ENCODE measurements around the gene LRRC26.
A peak's percentile ranks its signal among the peaks of the same experiment; 100 is the strongest.
"Not testable (repeated sequence)": the region's sequence is repeated elsewhere in the genome, so short reads cannot be mapped to it uniquely, and the experiment has no call there.

LRRC26 gene

DNA sequence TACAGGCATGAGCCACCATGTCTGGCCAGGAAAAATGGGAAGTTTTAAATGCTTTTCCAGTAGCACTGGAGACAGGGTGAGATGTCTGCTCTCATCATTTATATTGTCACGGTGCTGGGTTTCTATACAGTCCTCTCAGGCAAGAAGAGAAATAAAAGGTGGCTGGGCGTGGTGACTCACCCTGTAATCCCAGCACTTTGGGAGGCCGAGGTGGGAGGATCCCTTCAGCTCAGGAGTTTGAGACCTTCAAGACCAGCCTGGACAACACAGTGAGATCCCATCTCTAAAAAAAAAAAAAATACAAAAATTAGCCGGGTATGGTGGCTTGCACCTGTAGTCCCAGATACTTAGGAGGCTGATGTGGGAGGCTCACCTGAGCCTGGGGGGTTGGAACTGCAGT, 35.7 kb downstream of the LRRC26 start:
- no peak for DNase-seq

DNA sequence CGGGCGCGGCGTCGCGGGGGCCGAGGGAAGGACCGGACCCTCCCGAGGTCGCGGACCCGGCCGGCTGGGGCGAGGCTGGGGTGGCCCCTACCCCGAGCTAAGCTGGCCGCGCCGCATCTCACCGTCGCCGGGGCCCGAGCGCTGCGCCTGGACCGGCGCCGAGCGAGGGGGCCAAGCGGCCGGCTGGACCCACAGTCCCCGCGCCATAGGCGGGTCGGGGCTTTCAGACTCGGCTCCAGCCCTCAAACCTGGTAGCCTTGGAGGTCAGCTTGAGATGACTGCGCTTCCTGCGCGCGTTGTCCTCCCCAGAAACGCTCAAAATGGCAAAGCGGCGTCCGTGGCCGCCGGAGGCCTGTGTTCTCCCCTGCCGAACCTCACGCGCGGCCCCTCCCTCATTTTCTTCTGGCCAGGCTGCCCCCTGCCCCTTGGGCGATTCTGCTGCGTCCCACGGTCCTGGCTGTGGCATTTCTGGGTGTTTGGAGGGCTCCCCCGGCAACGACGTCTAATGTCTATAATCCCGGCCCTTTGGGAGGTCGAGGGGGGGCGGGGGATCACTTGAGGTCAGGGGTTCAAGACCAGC, 39.6 kb downstream of the LRRC26 start:
- no peak for DNase-seq

DNA sequence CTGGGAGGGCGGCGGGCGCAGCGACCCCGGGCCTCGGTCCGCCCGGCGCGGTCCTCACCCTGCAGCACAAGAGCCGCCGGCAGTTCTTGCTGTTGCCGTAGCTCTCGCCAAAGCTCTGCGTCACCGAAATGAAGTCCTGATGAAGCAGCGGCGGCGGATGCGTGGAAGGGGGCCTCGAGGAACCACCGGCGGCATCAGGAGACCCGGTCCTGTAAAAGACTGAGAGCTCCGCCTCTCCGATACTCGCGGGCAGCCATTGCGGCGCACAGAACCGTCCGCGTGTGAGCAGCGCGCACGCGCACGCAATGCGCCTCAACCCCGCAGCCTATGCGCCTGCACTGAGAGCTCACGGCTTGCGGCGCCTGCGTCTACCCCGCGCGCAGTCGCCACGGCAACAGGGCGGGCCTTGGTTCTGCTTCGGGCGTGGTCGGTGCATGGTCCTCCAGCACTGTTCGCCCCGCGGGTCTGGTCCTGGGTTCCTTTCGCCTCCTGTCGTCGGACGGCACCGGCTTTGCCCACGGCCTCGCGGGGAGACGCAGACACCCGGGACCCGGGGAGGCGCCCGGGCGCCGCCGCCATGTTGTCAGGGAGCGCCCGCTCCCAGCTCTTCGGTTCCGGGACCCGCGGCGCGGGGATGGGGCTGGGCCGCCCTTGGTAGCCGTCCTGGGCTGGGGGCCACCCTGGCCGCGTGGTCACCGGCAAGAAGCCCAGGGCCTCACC, 40.2 kb downstream of the LRRC26 start:
- DNase-seq: peak; percentile 96

DNA sequence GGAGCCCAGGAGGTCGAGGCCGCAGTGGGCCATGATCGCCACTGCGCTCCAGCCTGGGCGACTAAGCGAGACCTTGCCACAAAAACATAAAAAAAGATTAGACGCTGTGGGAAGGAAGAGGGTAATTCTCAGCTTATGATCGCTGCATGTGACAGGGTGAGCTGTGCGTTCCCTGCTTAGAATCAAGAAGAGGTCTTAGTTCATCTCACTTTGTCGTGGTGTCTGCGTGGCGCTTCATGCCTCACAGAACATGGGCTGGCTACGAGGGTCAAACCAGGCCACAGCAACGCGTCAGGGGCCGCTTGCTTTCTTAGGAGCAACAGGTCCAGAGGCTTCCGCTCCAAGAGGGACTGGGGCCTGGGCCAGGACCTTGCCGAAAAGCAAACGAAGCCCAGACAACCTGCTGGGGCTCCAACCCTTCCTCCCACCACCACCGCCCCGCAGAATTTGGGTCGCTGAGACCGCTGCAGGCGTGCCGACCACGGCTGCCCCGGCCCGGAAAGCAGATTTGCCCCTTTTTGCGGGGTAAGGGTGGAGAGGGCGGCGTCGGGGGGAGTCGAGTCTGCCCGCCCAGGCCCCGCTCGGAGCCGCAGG, 40.9 kb downstream of the LRRC26 start:
- peak; percentile 70 for DNase-seq

DNA sequence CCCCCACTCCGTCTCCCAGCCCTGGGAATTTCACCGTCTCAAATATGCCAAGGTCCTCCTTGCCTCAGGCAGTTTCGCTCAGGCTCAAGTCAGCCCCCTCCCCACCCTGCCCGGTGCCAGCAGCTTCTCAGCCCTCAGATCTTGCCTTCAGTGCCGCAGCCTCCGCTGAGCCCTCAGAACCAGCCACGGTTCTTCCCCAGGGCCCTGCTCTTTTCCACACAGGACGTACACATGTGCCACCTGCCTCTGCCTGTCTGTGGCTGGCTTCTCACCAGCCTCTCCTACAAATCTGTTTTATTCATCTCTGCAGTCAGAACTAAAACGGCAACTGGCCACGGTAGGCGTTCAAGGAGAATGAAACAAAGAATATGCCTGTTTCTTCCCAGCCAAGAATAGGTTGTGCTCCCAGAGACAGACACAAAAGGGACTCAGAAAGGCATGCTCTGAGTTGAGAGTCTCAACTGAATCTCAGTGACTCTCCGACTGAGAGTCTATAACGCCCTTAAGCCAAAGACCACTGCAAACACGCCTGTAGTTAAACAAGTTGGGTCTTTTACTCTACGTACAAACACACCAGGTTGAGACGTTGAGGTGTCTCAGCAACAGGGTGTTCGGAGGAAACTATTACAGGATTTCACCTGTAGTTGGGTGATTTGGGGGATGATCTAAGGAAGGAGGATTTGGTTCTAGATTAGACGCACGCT, 41.5 kb downstream of the LRRC26 start:
- DNase-seq: peak; percentile 72

DNA sequence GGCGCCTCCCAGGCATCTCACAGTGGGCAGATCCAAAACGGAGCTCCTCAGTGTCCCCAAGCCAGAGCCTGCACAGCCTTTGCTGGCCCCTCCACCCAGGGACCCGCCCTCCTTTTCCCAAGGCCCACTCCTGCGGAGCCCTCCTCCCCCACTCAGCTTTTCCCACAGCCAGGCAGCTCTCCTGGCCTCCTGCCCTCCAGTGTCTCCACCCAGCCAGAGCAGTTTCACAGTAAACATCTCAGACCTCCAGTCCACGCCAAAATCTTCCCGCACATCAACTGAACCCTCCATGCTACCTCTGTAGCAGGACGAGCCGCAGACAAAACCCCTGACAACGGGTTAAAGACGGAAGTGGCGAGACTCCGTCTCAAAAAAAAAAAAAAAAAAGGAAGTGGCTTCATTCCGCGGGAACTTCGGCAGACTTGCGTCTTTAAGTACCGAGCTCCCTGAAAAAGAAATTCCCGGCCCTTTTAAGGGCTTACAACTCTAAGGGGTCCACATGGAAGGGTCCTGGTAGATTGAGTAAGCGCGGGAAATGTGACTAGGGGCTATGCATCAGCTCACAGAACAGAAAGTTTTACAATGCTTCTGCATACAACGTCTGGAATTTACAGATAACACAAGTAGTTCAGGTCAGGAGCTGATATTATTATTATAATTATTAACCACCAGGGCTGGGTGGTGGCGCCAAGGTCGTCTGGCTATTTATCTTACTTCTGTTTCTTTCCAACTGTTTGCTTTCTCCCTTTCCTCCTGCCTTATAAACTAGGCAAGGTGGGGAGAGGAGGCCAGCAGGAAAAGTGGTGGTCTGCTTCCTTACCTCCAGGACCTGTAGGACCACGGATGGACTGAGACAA, 42.3 kb downstream of the LRRC26 start:
- DNase-seq: peak; percentile 70

DNA sequence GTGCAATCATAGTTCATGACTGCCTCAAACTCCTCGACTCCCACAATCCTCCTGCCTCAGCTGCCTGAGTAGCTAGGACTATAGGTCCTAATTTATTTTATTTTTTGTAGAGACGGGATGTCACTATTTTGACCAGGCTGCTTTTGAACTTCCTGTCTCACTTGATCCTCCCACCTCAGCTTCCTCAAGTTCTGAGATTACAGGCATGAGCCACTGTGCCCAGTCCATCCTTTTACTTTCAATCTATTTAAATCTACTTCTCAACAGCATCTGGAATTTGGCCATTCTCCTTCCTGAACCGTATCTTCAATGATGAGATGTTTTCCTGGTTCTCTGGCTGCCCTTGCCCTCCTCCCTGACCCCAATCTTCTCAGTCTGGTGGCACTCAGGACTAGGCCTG, 43.1 kb downstream of the LRRC26 start:
- DNase-seq: no peak

DNA sequence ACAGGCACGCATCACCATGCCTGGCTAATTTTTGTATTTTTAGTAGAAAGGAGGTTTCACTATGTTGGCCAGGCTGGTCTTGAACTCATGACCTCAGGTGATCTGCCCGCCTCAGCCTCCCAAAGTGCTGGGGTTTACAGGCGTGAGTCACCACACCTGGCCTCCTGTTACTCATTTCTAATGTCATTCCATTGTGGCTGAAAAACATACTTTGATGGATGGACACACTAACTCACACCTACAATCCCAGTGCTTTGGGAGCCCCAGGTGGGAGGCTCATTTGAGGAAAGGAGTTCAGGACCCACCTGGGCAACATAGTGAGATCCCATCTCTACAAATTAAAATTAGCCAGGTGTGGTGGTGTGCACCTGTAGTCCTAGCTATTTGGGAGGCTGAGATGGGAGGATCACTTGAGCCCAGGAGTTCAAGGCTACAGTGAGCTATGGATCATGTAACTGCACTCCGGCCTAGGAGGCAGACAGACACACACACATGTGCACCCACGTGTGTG, 45.8 kb downstream of the LRRC26 start:
- not testable (repeated sequence) for DNase-seq

DNA sequence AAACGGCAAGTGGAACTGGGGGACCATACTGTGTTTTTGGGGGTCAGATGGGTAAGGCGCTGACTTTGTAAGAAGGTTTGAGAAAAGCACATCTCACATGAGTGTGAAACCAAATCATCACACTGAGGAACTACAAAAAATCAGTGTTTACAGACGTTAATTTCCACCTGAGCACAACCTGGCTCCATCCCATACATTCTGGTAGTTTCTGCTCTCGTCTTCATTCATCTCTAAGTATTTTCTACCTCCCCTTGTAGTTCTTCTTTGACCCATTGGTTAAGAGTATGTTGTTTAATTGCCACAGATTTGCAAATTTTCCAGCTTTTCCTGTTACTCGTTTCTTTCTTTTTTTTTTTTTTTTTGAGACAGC, 46.4 kb downstream of the LRRC26 start:
- no peak for DNase-seq

DNA sequence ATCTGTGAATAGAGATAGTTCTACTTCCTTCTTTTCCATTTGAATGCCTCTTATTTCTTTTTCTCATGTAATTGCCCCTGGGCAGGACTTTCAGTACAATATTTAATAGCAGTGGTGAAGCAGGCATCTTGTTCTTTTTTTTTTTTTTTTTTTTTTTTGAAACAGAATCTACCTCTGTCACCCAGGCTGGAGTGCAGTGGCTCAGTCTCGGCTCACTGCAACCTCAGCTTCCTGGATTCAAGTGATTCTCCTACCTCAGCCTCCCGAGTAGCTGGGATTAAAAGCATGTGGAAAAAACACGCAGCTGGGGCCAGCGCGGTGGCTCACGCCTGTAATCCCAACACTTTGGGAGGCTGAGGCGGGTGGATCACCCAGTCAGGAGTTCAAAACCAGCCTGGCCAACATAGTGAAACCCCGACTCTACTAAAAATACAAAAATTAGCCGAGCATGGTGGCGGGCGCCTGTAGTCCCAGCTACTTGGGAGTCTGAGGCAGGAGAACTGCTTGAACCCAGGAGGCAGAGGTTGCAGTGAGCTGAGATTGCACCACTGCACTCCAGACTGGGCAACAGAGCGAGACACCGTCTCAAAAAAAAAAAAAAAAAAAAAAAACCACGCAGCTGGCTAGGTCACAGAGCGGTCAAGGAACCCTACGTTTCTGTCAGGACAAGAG, 46.9 kb downstream of the LRRC26 start:
- DNase-seq: not testable (repeated sequence)

DNA sequence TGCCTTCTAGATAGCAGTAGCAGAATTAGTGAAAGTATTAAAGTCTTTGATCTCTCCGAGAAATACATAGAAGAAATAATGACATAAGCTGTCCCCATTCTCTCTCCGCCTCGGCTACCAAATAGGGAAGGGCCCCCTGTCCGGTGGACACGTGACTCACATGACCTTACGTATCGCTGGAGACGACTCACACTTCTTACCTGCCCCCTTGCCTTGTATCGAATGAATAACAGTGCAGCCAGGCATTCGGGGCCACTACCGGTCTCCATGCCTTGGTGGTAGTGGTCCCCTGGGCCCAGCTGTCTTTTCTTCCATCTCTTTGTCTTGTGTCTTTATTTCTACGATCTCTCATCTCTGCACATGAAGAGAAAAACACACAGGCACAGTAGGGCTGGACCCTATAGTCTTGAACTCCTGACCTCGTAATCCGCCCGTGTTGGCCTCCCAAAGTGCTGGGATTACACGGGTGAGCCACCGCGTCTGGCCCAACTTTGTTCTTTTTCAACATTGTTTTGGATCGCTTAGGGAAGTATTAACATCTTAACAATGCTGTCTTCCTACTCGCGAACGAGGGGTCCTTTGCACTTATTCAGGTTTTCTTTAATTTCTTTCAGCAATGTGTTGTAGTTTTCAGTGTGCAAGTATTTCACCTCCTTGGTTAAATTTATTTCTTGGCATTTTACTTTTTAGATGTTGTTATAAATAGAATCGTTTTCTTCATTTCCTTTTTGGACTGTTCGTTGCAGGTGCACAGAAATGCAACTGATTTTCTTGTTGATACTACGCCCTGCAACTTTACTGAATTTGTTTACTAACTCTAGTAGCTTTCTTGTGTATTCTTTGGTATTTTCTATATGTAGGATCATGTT, 47.7 kb downstream of the LRRC26 start:
- DNase-seq: not testable (repeated sequence)

All from activated effector memory CD4-positive, alpha-beta T cell treated with anti-CD3 and anti-CD28 coated beads, Interleukin-2, amount 50 U/mL, for 16 hours (primary cell).